Endothelial cell of umbilical vein (primary cell): ENCODE measurements around the gene SLCO2B1. TPM values are rescaled to one million over a fixed set of nuclear protein-coding genes. Genes with fewer than 3 reads are reported as not detected.

ENCODE experiments used
- BruUV-seq: library from RNA; stranded (reverse); fragments of 400-500 nt; replicated peaks from 2 replicates; lab custom pipeline; 2021; lab: Mats Ljungman, UMichigan
- CTCF ChIA-PET: fragments of 300-600, 350-600 bp; sonication (Branson Sonifier 250); formaldehyde crosslinking; loops from one replicate; lab custom pipeline; 2021; ENCODE audit warnings: antibody characterized with exemption, inconsistent platforms; lab: Charles Lee
- POLR2A ChIA-PET: fragments of 300-600, 350-600 bp; sonication (Branson Sonifier 250); formaldehyde crosslinking; loops from one replicate; lab custom pipeline; 2021; ENCODE audit warnings: antibody characterized with exemption, inconsistent platforms; lab: Charles Lee
- DNase-seq: peaks from one replicate; pipeline ENCODE4 v3.0.0-alpha.2; 2011; ENCODE audit warnings: low read depth, low spot score
- FAIRE-seq: peaks from 2 replicates; lab custom pipeline; 2011; peaks lifted over from hg19 to GRCh38; lab: Jason Lieb, UNC
- H2AFZ ChIP-seq: 2 replicates; pipeline ENCODE4 v1.6.0; 2012; ENCODE audit warnings: low read depth, low read length, control low read depth, inconsistent platforms
- H3K27ac ChIP-seq: 2 replicates; pipeline ENCODE4 v1.5.1; 2011; ENCODE audit warnings: low read depth, mild to moderate bottlenecking, control low read depth, low read length, moderate library complexity; ENCODE audit not compliant: insufficient read depth
- H3K27me3 ChIP-seq, 2 experiments: 2 replicates each; pipeline versions ENCODE4 v1.6.0 to v1.6.1; 2011; ENCODE audit warnings: low read length in 2 of 2, mixed read lengths in 1 of 2; ENCODE audit not compliant: control insufficient read depth in 2 of 2, insufficient read depth in 2 of 2
- H3K36me3 ChIP-seq, 2 experiments: 2 replicates in 1 of 2; 3 replicates in 1 of 2; pipeline ENCODE4 v1.5.1; 2011; ENCODE audit warnings: low read length in 2 of 2, mild to moderate bottlenecking in 1 of 2, moderate library complexity in 1 of 2; ENCODE audit not compliant: control insufficient read depth in 2 of 2, insufficient read depth in 2 of 2; ENCODE audit errors: extremely low read depth in 1 of 2
- H3K4me1 ChIP-seq: 3 replicates; pipeline ENCODE4 v1.5.1; 2011; ENCODE audit warnings: mild to moderate bottlenecking, low read length; ENCODE audit not compliant: control insufficient read depth, insufficient read depth; ENCODE audit errors: extremely low read depth
- H3K4me2 ChIP-seq: 2 replicates; pipeline ENCODE4 v1.6.1; 2011; ENCODE audit warnings: low read length, control low read depth, mixed read lengths; ENCODE audit not compliant: insufficient read depth
- H3K4me3 ChIP-seq, 3 experiments: fragments of 200-600 bp in 1 of 3; sonication (generic), shearing (Covaris generic) in 1 of 3; replicated peaks in 1 of 3; 2 replicates each; pipeline ENCODE4 v1.5.1; 2011 to 2016; ENCODE audit warnings: control low read depth in 3 of 3, low read length in 3 of 3, mild to moderate bottlenecking in 2 of 3, inconsistent platforms in 1 of 3, low read depth in 1 of 3, moderate library complexity in 1 of 3; ENCODE audit not compliant: insufficient read depth in 1 of 3
- H3K79me2 ChIP-seq: 2 replicates; pipeline ENCODE4 v1.6.0; 2012; ENCODE audit warnings: low read length, inconsistent platforms; ENCODE audit not compliant: control insufficient read depth, insufficient read depth
- H3K9ac ChIP-seq: replicated peaks from 2 replicates; pipeline ENCODE3; 2011; ENCODE audit warnings: low read length, control low read depth; ENCODE audit not compliant: insufficient read depth; ENCODE audit errors: extremely low read depth
- H3K9me1 ChIP-seq: replicated peaks from 3 replicates; pipeline ENCODE4 v1.6.0; 2011; ENCODE audit warnings: mild to moderate bottlenecking, low read length; ENCODE audit not compliant: control insufficient read depth, insufficient read depth; ENCODE audit errors: extremely low read depth
- H3K9me3 ChIP-seq: replicated peaks from 2 replicates; pipeline ENCODE4 v1.5.1; 2012; ENCODE audit warnings: low read length, inconsistent platforms; ENCODE audit not compliant: control insufficient read depth, insufficient read depth
- H4K20me1 ChIP-seq: replicated peaks from 2 replicates; pipeline ENCODE3; 2011; ENCODE audit warnings: mild to moderate bottlenecking, low read length; ENCODE audit not compliant: control insufficient read depth, insufficient read depth; ENCODE audit errors: extremely low read depth
- EZH2 ChIP-seq: IDR thresholded peaks from 2 replicates; pipeline ENCODE4 v1.6.1; 2012; ENCODE audit warnings: borderline replicate concordance, low read depth, mild to moderate bottlenecking, moderate library complexity, low read length, inconsistent platforms; ENCODE audit not compliant: severe bottlenecking
- FOS ChIP-seq: IDR thresholded peaks from 2 replicates; pipeline ENCODE4 v1.6.1; 2011; ENCODE audit warnings: mild to moderate bottlenecking, low read length, moderate library complexity, borderline replicate concordance; ENCODE audit not compliant: insufficient read depth
- GATA2 ChIP-seq: IDR thresholded peaks from 2 replicates; pipeline ENCODE4 v1.7.0; 2011; ENCODE audit warnings: low read depth, mild to moderate bottlenecking, moderate library complexity, mixed read lengths, low read length; ENCODE audit not compliant: insufficient read length, insufficient read depth
- JUN ChIP-seq: IDR thresholded peaks from 2 replicates; pipeline ENCODE4 v1.6.1; 2011; ENCODE audit warnings: borderline replicate concordance, low read depth; ENCODE audit not compliant: insufficient read length, insufficient read depth
- MYC ChIP-seq: IDR thresholded peaks from one replicate; pipeline ENCODE4 v1.6.1; 2011; ENCODE audit warnings: mild to moderate bottlenecking, low read depth, low read length
- POLR2A ChIP-seq: IDR thresholded peaks from 2 replicates; pipeline ENCODE4 v1.6.1; 2012; ENCODE audit warnings: low read depth, mild to moderate bottlenecking, control low read depth, low read length
- POLR2AphosphoS5 ChIP-seq: IDR thresholded peaks from 2 replicates; pipeline ENCODE4 v1.6.1; 2012; ENCODE audit warnings: low read depth, mild to moderate bottlenecking, control low read depth, low read length, moderate library complexity; ENCODE audit not compliant: insufficient read depth
- dilution Hi-C: fragments of 300-500 bp; cut with MboI; formaldehyde crosslinking; loops from one replicate; pipeline ENCODE4 v1.15.0; 2019; ENCODE audit warnings: low sequenced_read_pairs; ENCODE audit not compliant: extremely low pct_ligation_motif_present
- intact Hi-C: fragments of 100-400 bp; cut with micrococcal nuclease; formaldehyde crosslinking; loops from one replicate; pipeline ENCODE4 v1.10.0; 2022
- polyA plus RNA-seq, 4 experiments: library from polyadenylated mRNA; depleted of rRNA in 3 of 4; stranded (reverse) in 3 of 4; unstranded in 1 of 4; fragments of >200 nt; gene quantifications; 2 replicates each; pipeline versions ENCODE4 v1.2.1 to v1.2.3, GENCODE V29; 2011 to 2012; ENCODE audit warnings: missing spikeins in 1 of 4
- total RNA-seq: library from RNA; stranded (reverse); gene quantifications from 2 replicates; pipeline ENCODE4 v1.2.3, GENCODE V29; 2021
- TF ChIP-seq, protein P1 (sequence below), 2 donors: IDR thresholded peaks; 1 replicate in 1 of 2; 2 replicates in 1 of 2; pipeline ENCODE4 v1.5.1; 2011; ENCODE audit warnings: low read length in 2 of 2, mild to moderate bottlenecking in 2 of 2, moderate library complexity in 2 of 2, control low read depth in 1 of 2, inconsistent platforms in 1 of 2, low read depth in 1 of 2; ENCODE audit not compliant: insufficient read depth in 1 of 2; ENCODE audit errors: extremely low read depth in 1 of 2
- TF ChIP-seq, protein P2 (sequence below): IDR thresholded peaks from 2 replicates; pipeline ENCODE4 v1.6.1; 2011; ENCODE audit not compliant: insufficient read depth, insufficient read length

SLCO2B1 gene
- total and polyA plus RNA-seq, 2 donors (not counting 3 experiments of a cell fraction or from before 2014, with no cell fraction given) = 0.04 TPM; not detected in 1

DNA sequence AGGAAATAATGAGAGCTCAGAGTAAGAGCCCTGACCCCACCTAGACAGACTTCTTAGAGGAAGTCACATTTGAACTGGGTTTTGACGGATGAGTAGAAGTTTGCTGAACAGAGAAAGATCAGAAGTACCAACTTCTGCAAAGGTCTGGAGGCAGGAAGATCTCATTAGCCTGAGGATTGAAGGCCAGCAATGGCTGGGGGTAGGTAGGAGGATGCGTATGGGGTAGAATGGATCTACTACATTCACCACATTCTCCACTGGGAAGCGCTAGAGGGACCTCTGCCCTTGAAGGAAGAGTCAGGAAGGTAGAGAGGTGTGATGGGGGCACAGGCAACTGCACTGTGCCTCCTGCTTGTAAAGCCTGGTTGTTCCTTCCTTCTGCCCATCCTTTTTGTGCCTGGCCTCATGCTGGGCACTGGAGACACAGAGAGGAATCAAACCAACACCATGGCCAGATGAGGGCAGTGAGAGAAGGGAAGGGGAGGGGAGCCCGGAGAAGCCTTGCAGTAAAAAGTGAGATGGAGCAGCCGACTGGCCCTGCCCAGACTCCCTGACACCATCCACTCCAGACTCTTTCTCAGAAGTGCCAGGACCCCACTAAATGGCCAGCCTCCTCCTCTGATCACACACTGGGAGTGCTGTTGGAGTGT, 94.6 kb downstream of the SLCO2B1 start:
- DNase-seq (no peak), FAIRE-seq (no peak)
- no peak overlapping the region for H2AFZ ChIP-seq
- ChIA-PET POLR2A (no interaction called here), CTCF (interaction anchor here (0.9 to 9.5 kb wide), 9 partner anchors 10 to 316 kb away, joined by 4 to 507 read pairs (median 7); no protein-coding TSS in a partner anchor)
- dilution Hi-C loops (no loop called here), intact Hi-C loops (no loop called here)
- peaks cover 33% of the 10 kb centered on the region in 2 experiments for H3K27me3 ChIP-seq
- H3K9me1 ChIP-seq = no peaks in the 10 kb centered on the region
- no peak overlapping the region for H3K4me3 ChIP-seq
- H3K9ac ChIP-seq = no peak overlapping the region
- no peaks in the 10 kb centered on the region for H3K9me3 ChIP-seq
- H3K4me2 ChIP-seq = no peak overlapping the region
- TF ChIP-seq POLR2AphosphoS5 (no peak), POLR2A (no peak), MYC (no peak), JUN (no peak), GATA2 (no peak), EZH2 (no peak), FOS (no peak)
- TF ChIP-seq, protein P1, sequence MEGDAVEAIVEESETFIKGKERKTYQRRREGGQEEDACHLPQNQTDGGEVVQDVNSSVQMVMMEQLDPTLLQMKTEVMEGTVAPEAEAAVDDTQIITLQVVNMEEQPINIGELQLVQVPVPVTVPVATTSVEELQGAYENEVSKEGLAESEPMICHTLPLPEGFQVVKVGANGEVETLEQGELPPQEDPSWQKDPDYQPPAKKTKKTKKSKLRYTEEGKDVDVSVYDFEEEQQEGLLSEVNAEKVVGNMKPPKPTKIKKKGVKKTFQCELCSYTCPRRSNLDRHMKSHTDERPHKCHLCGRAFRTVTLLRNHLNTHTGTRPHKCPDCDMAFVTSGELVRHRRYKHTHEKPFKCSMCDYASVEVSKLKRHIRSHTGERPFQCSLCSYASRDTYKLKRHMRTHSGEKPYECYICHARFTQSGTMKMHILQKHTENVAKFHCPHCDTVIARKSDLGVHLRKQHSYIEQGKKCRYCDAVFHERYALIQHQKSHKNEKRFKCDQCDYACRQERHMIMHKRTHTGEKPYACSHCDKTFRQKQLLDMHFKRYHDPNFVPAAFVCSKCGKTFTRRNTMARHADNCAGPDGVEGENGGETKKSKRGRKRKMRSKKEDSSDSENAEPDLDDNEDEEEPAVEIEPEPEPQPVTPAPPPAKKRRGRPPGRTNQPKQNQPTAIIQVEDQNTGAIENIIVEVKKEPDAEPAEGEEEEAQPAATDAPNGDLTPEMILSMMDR (IDR thresholded peaks at IDR 0.05; ENCODE audit: extremely low read depth in 1 of 2, insufficient read depth in 1 of 2, low read depth in 1 of 2, low read length in 2 of 2) = no peak
- TF ChIP-seq, protein P2, sequence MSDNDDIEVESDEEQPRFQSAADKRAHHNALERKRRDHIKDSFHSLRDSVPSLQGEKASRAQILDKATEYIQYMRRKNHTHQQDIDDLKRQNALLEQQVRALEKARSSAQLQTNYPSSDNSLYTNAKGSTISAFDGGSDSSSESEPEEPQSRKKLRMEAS = no peak
- H3K79me2 ChIP-seq = no peaks in the 10 kb centered on the region
- no peaks in the 10 kb centered on the region for H4K20me1 ChIP-seq
- H3K4me1 ChIP-seq = peaks cover 3% of the 10 kb centered on the region
- BruUV-seq = no TSS peak
- no peak overlapping the region for H3K27ac ChIP-seq
- no peaks in the 10 kb centered on the region for H3K36me3 ChIP-seq
